ENCODE results near the gene SGCA.

The SGCA gene

DNA sequence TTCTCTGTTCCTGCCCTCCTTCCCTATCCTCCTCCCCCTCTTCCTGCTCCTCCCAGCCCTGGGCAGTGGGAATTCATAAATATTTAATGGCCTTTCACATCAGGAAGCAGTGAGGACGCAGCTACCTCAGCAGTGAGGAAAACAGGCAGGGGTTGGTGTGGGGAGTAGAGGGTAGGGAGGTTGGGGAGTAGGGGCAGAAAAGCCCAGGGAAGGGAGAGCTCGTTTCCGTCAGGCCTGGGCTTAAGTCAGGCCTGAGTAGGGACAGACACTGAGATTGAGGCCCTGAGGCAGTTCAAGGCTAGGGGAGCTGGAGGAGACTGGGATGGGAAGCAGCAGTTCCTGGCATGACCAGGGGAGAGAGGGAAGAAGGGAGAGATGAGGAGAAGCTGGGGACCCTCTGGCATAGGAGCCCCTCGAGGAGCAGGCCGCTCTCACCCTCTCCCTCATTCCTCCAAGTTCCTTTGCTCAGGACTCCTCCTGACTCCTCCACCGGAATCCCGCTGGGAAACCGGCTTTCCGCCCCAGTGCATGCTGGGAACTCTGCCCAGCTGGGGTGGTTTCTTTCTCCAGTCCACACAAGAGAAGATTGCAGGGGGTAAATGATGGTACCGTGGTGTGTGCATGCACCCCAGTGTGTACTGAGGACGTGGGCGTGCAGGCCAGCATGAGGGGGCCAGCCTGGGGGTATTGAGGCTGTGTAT lies 42.0 kb upstream of the SGCA start:
- peaks cover 49% of the 10 kb centered on the region for H3K27me3 ChIP-seq (ENCODE audit: control insufficient read depth, low read length)
- no peak overlapping the region for H3K4me3 ChIP-seq (ENCODE audit: low read length)
- no peaks in the 10 kb centered on the region for H4K20me1 ChIP-seq (ENCODE audit: control insufficient read depth, insufficient read depth, low read depth, low read length)
- H3K36me3 ChIP-seq (ENCODE audit: control insufficient read depth, low read length), result no peaks in the 10 kb centered on the region
- no peak overlapping the region for H3K27ac ChIP-seq (ENCODE audit: low read depth, low read length)
- H3K9me2 ChIP-seq (replicated peaks; ENCODE audit: control insufficient read depth, low read length), result no peaks in the 10 kb centered on the region
- no peaks in the 10 kb centered on the region; the same call in 1 of the 2 replicates for H3K4me1 ChIP-seq (ENCODE audit: control insufficient read depth, low read length)
- no peaks in the 10 kb centered on the region for H3K79me2 ChIP-seq (ENCODE audit: control insufficient read depth, low read length)
- TF ChIP-seq, protein P1, sequence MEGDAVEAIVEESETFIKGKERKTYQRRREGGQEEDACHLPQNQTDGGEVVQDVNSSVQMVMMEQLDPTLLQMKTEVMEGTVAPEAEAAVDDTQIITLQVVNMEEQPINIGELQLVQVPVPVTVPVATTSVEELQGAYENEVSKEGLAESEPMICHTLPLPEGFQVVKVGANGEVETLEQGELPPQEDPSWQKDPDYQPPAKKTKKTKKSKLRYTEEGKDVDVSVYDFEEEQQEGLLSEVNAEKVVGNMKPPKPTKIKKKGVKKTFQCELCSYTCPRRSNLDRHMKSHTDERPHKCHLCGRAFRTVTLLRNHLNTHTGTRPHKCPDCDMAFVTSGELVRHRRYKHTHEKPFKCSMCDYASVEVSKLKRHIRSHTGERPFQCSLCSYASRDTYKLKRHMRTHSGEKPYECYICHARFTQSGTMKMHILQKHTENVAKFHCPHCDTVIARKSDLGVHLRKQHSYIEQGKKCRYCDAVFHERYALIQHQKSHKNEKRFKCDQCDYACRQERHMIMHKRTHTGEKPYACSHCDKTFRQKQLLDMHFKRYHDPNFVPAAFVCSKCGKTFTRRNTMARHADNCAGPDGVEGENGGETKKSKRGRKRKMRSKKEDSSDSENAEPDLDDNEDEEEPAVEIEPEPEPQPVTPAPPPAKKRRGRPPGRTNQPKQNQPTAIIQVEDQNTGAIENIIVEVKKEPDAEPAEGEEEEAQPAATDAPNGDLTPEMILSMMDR (IDR thresholded peaks at IDR 0.05; ENCODE audit: low read depth, low read length, poor library complexity, severe bottlenecking), result no peak
- TF ChIP-seq EZH2phosphoT487 (IDR thresholded peaks at IDR 0.05; ENCODE audit: borderline replicate concordance, low read length), result no peak
- no peaks in the 10 kb centered on the region for H3F3A ChIP-seq (ENCODE audit: control insufficient read depth, insufficient read depth)
- no peak overlapping the region for H3K4me2 ChIP-seq (ENCODE audit: low read length)
- H3K9me3 ChIP-seq (ENCODE audit: control insufficient read depth, insufficient read depth, low read length), result no peaks in the 10 kb centered on the region

DNA sequence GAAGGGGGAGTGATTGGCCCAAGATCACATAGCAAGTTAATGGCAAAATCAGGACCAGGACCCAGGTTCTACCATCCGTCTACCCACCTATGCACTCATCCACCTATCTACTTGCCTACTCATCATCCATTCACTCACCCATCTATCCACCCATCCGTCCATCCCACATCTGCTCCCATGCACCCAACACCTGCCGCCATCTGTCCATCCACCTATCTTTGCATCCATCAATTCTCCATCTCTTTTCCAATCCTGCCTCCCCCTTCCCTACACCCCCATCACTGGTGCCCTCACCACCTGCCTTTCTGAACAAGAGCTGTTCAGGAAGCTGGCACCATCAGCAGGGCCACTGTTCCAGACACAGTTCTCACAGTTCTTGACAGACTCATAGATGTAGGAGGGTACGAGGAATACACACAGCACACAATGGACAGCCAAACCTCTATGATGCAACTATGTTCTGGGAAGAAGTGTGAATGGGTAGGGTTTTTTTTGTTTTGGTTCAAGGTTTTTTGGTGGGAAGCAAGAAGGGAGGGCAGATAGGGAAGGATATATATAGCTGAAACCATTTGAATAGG lies 40.3 kb upstream of the SGCA start:
- no peak overlapping the region for H3K4me3 ChIP-seq (ENCODE audit: low read length)
- TF ChIP-seq EZH2phosphoT487 (IDR thresholded peaks at IDR 0.05; ENCODE audit: borderline replicate concordance, low read length), result no peak
- TF ChIP-seq, protein P1 (IDR thresholded peaks at IDR 0.05; ENCODE audit: low read depth, low read length, poor library complexity, severe bottlenecking), result no peak
- H3K4me1 ChIP-seq (ENCODE audit: control insufficient read depth, low read length), result peaks cover 6% of the 10 kb centered on the region; the same call in 1 of the 2 replicates

DNA sequence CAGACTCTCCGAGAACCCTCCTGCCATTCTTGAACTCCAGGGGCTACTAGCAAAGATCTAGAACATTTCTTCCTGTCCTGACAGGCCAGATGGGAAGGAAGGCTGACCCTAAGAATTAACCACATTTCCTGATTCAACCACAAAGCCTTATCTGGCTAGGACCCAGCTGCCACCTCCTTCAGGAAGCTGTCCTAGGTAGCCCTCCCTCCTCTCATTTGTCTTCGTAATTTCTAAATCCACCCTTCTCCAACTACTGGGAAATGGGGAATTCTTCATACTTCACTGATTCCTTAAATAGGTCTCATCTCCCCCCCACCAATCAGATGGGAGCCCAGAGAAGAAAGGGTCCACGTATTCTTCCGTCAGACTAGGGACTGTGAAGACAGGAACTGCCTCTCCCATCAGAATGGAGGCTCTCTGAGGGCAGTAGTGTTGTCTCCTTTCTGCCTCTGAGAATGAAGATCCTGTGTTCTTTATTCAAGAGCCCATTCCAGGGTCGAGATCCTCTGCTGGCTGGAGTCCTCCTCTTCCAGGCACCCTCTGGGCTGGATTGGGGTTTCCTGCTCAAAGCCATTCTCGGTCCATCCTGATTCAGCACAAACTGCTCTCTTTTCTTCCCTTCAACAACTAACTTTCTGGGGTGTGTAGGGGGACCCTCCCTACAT lies 38.0 kb upstream of the SGCA start:
- Histone ChIP-seq H3K4me2 (ENCODE audit: low read length) (no peak overlapping the region), H3K27ac (ENCODE audit: low read depth, low read length) (no peak overlapping the region), H3K36me3 (ENCODE audit: control insufficient read depth, low read length) (no peaks in the 10 kb centered on the region; the same call in 1 of the 2 replicates), H3K9me2 (replicated peaks; ENCODE audit: control insufficient read depth, low read length) (no peaks in the 10 kb centered on the region), H3F3A (ENCODE audit: control insufficient read depth, insufficient read depth) (0 out of 2 replicates have a peak, but pooled peaks cover 5% of the 10 kb centered on the region), H3K4me3 (ENCODE audit: low read length) (no peak overlapping the region), H3K27me3 (ENCODE audit: control insufficient read depth, low read length) (peaks cover 47% of the 10 kb centered on the region), H3K9me3 (ENCODE audit: control insufficient read depth, insufficient read depth, low read length) (no peaks in the 10 kb centered on the region), H3K4me1 (ENCODE audit: control insufficient read depth, low read length) (peaks cover 6% of the 10 kb centered on the region; the same call in 1 of the 2 replicates), H4K20me1 (ENCODE audit: control insufficient read depth, insufficient read depth, low read depth, low read length) (no peaks in the 10 kb centered on the region), H3K79me2 (ENCODE audit: control insufficient read depth, low read length) (no peaks in the 10 kb centered on the region)
- TF ChIP-seq EZH2phosphoT487 (IDR thresholded peaks at IDR 0.05; ENCODE audit: borderline replicate concordance, low read length), result no peak
- TF ChIP-seq, protein P1 (IDR thresholded peaks at IDR 0.05; ENCODE audit: low read depth, low read length, poor library complexity, severe bottlenecking), result no peak

More for the DNA sequence above, 40.3 kb upstream of the SGCA start:
- H3K27ac ChIP-seq (ENCODE audit: low read depth, low read length), result no peak overlapping the region
- peaks cover 50% of the 10 kb centered on the region for H3K27me3 ChIP-seq (ENCODE audit: control insufficient read depth, low read length)
- H4K20me1 ChIP-seq (ENCODE audit: control insufficient read depth, insufficient read depth, low read depth, low read length), result no peaks in the 10 kb centered on the region
- no peaks in the 10 kb centered on the region for H3K79me2 ChIP-seq (ENCODE audit: control insufficient read depth, low read length)
- H3K9me3 ChIP-seq (ENCODE audit: control insufficient read depth, insufficient read depth, low read length), result no peaks in the 10 kb centered on the region
- H3K4me2 ChIP-seq (ENCODE audit: low read length), result no peak overlapping the region
- H3K9me2 ChIP-seq (replicated peaks; ENCODE audit: control insufficient read depth, low read length), result no peaks in the 10 kb centered on the region
- H3F3A ChIP-seq (ENCODE audit: control insufficient read depth, insufficient read depth), result no peaks in the 10 kb centered on the region
- H3K36me3 ChIP-seq (ENCODE audit: control insufficient read depth, low read length), result no peaks in the 10 kb centered on the region
